ENCODE measurements around the gene CCR2. TPM values are rescaled to one million over a fixed set of nuclear protein-coding genes. Genes with fewer than 3 reads are reported as not detected.

The CCR2 gene
- total and polyA plus RNA-seq, 4 donors, result 0.18 to 6.2 (median 2.8) TPM; not detected in 1

- Histone ChIP-seq H3K4me3 (ENCODE audit: low read length in 2 of 2) (no peak overlapping the region), H3K27ac (ENCODE audit: low read depth in 1 of 2, low read length in 2 of 2) (no peak overlapping the region), H3K36me3 (ENCODE audit: control insufficient read depth in 1 of 2, insufficient read depth in 2 of 2, low read length in 1 of 2) (no peaks in the 10 kb centered on the region), H3K27me3 (ENCODE audit: control insufficient read depth in 1 of 2, insufficient read depth in 2 of 2, low read length in 1 of 2) (no peaks in the 10 kb centered on the region), H3K4me1 (ENCODE audit: control insufficient read depth in 1 of 2, insufficient read depth in 2 of 2, low read length in 2 of 2) (no peaks in the 10 kb centered on the region), H3K9me3 (ENCODE audit: control insufficient read depth, low read length) (peaks cover 1% of the 10 kb centered on the region)
- no peak for DNase-seq
- no peak for ATAC-seq (ENCODE audit: low FRiP score)
- WGBS, 2 donors, result 70 to 74% methylated on average over 2 of the region's 2 CpGs
- intact Hi-C loops (cut with DNase I), result no loop called here
These were observed 4.2 kb upstream of the CCR2 start for GRCh38 chr3:46349484-46350261.

DNA sequence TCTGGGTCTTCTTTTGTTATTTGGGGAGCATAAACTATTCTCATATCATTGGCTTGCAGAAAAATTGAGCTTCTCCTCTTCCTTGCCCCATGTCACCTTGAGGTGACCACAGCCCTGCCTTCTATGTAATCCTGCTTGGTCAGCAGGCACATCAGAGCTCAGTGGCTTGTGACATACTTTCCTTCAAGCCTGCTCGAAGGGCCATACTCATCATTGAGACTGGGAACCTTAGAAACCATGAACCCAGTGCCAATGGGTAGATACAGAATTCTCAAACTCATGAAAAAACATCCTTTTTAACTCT is 3.7 kb upstream of the CCR2 start:
- H3K27me3 ChIP-seq (ENCODE audit: control insufficient read depth in 1 of 2, insufficient read depth in 2 of 2, low read length in 1 of 2), result peaks cover 0 to 1% of the 10 kb centered on the region in 2 donors
- H3K4me3 ChIP-seq (ENCODE audit: low read length in 2 of 2), result no peak overlapping the region
- H3K9me3 ChIP-seq (ENCODE audit: control insufficient read depth, low read length), result peaks cover 1% of the 10 kb centered on the region
- H3K27ac ChIP-seq (ENCODE audit: low read depth in 1 of 2, low read length in 2 of 2), result no peak overlapping the region
- ATAC-seq (ENCODE audit: low FRiP score) (no peak), DNase-seq (no peak)
- intact Hi-C loops (cut with DNase I), result no loop called here
- H3K36me3 ChIP-seq (ENCODE audit: control insufficient read depth in 1 of 2, insufficient read depth in 2 of 2, low read length in 1 of 2), result no peaks in the 10 kb centered on the region
- no peaks in the 10 kb centered on the region for H3K4me1 ChIP-seq (ENCODE audit: control insufficient read depth in 1 of 2, insufficient read depth in 2 of 2, low read length in 2 of 2)
- 65 to 80% methylated on average over 1 of the region's 1 CpG for WGBS, 2 donors

DNA sequence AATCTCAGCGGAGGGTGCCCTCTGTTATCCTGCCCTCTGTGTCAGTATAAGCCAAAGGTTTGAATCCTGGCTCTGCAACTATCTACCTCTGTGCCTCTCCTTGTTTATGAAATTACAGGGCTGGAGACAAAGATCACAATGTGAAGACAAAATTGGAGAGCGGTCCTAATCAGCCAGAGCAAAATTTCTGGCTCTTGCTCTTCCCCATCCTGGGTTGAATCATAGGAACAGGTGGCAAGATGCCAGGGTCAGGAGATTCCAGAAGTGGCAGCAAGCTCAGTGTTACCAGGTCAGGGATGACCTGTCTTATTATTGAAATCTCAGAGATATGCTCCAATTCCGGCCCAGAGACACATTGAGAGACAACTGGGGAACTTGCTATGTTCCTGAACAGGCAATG is 2.3 kb upstream of the CCR2 start:
- intact Hi-C loops (cut with DNase I), result no loop called here
- 79 to 80% methylated on average over 3 of the region's 3 CpGs for WGBS, 2 donors
- H3K27ac ChIP-seq (ENCODE audit: low read depth in 1 of 2, low read length in 2 of 2), result no peak overlapping the region
- no peaks in the 10 kb centered on the region for H3K4me1 ChIP-seq (ENCODE audit: control insufficient read depth in 1 of 2, insufficient read depth in 2 of 2, low read length in 2 of 2)
- H3K9me3 ChIP-seq (ENCODE audit: control insufficient read depth, low read length), result peaks cover 1% of the 10 kb centered on the region
- ATAC-seq (ENCODE audit: low FRiP score) (no peak), DNase-seq (no peak)
- peaks cover 0 to 2% of the 10 kb centered on the region in 2 donors for H3K27me3 ChIP-seq (ENCODE audit: control insufficient read depth in 1 of 2, insufficient read depth in 2 of 2, low read length in 1 of 2)
- H3K4me3 ChIP-seq (ENCODE audit: low read length in 2 of 2), result no peak overlapping the region
- no peaks in the 10 kb centered on the region for H3K36me3 ChIP-seq (ENCODE audit: control insufficient read depth in 1 of 2, insufficient read depth in 2 of 2, low read length in 1 of 2)

DNA sequence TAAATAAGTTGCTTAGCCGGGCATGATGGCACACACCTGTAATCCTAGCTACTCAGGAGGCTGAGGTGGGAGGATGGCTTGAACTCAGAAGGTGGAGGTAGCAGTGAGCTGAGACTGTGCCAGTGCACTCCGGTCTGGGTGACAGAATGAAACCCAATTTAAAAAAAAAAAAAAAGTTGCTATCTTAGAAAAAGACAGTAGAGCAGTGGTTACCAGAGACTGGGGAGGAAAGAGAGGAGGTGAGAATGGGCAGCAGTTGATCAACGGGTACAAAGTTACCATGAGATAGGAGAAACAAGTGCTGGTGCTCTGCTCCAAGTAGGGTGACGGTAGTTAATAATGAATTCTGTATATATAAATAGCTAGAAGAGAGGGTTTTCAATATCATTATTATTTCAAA is 821 bp upstream of the CCR2 start:
- H3K27me3 ChIP-seq (ENCODE audit: control insufficient read depth in 1 of 2, insufficient read depth in 2 of 2, low read length in 1 of 2), result peaks cover 0 to 2% of the 10 kb centered on the region in 2 donors
- no peak overlapping the region for H3K27ac ChIP-seq (ENCODE audit: low read depth in 1 of 2, low read length in 2 of 2)
- H3K9me3 ChIP-seq (ENCODE audit: control insufficient read depth, low read length), result peaks cover 1% of the 10 kb centered on the region
- H3K36me3 ChIP-seq (ENCODE audit: control insufficient read depth in 1 of 2, insufficient read depth in 2 of 2, low read length in 1 of 2), result no peaks in the 10 kb centered on the region
- 77 to 81% methylated on average over 4 of the region's 4 CpGs for WGBS, 2 donors
- no peak for ATAC-seq (ENCODE audit: low FRiP score)
- DNase-seq, result no peak
- intact Hi-C loops (cut with DNase I), result no loop called here
- no peaks in the 10 kb centered on the region for H3K4me1 ChIP-seq (ENCODE audit: control insufficient read depth in 1 of 2, insufficient read depth in 2 of 2, low read length in 2 of 2)
- H3K4me3 ChIP-seq (ENCODE audit: low read length in 2 of 2), result no peak overlapping the region

DNA sequence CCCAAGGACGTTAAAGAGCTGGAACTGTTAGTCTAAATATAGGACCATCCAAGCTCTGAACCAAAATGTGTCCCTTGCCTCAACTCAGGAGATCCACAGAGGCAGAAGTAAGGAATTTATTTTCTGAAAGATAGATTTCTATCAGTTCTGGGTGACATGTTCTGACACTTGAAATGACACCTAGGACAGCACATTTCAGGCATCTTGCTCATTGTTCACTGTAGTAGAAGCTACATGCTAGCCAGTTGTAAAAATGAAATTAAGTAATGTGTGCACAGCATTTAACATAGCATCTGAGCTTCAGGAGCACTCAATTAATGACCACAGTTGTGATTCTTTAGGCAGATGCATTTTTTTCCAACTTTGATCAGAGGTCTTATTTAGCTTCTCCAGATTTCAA is 567 bp downstream of the CCR2 start:
- Histone ChIP-seq H3K4me1 (ENCODE audit: control insufficient read depth in 1 of 2, insufficient read depth in 2 of 2, low read length in 2 of 2) (no peaks in the 10 kb centered on the region), H3K27ac (ENCODE audit: low read depth in 1 of 2, low read length in 2 of 2) (no peak overlapping the region), H3K9me3 (ENCODE audit: control insufficient read depth, low read length) (peaks cover 1% of the 10 kb centered on the region), H3K4me3 (ENCODE audit: low read length in 2 of 2) (no peak overlapping the region), H3K27me3 (ENCODE audit: control insufficient read depth in 1 of 2, insufficient read depth in 2 of 2, low read length in 1 of 2) (peaks cover 0 to 2% of the 10 kb centered on the region in 2 donors), H3K36me3 (ENCODE audit: control insufficient read depth in 1 of 2, insufficient read depth in 2 of 2, low read length in 1 of 2) (no peaks in the 10 kb centered on the region)
- ATAC-seq (ENCODE audit: low FRiP score), result no peak
- DNase-seq, result no peak
- 8 to 28% methylated on average over 1 of the region's 1 CpG for WGBS, 2 donors
- intact Hi-C loops (cut with DNase I), result no loop called here

DNA sequence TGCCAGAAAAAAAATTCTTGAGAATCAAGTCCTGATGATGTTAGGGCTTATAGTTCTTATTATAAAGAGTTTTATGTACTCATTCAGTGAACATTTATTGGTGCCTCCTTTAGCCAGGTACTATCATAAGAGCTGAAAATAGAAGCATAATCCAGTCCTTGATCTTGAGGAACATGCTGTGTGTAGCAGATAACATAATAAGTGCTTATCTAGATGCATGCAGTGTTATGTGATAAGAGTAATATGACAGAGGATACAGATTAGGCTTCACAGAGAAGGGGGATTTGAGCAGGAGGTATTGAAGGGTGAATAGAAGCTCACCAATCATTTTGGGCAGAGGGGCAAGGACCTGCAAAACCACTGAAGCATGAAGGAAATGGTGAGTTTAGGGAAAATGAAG is 1.1 kb downstream of the CCR2 start:
- peaks cover 0 to 2% of the 10 kb centered on the region in 2 donors for H3K27me3 ChIP-seq (ENCODE audit: control insufficient read depth in 1 of 2, insufficient read depth in 2 of 2, low read length in 1 of 2)
- ATAC-seq (ENCODE audit: low FRiP score), result no peak
- no peaks in the 10 kb centered on the region for H3K4me1 ChIP-seq (ENCODE audit: control insufficient read depth in 1 of 2, insufficient read depth in 2 of 2, low read length in 2 of 2)
- intact Hi-C loops (cut with DNase I), result no loop called here
- no peaks in the 10 kb centered on the region for H3K36me3 ChIP-seq (ENCODE audit: control insufficient read depth in 1 of 2, insufficient read depth in 2 of 2, low read length in 1 of 2)
- H3K9me3 ChIP-seq (ENCODE audit: control insufficient read depth, low read length), result peaks cover 1% of the 10 kb centered on the region
- no peak for DNase-seq
- H3K4me3 ChIP-seq (ENCODE audit: low read length in 2 of 2), result no peak overlapping the region
- no peak overlapping the region for H3K27ac ChIP-seq (ENCODE audit: low read depth in 1 of 2, low read length in 2 of 2)

DNA sequence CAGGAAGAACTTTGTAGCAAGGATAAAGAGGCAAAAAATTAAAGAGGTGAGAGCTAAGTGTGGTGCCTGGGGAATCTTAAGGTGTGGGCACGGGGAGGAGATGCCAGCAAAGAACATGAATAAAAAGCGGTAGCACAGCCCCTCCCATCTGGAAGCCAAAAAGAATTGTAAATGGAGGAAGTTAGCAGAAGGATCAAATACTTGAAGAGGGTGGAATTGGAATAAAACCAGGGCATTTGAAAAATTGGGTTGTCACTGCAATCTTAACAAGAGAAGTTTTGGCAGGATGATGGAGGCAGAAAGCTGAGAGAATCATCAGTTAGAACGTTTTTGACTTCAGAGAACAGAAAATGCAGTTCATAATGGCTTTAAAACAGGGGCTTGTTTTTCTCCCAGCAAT is 2.4 kb downstream of the CCR2 start:
- Histone ChIP-seq H3K27me3 (ENCODE audit: control insufficient read depth in 1 of 2, insufficient read depth in 2 of 2, low read length in 1 of 2) (peaks cover 0 to 2% of the 10 kb centered on the region in 2 donors), H3K27ac (ENCODE audit: low read depth in 1 of 2, low read length in 2 of 2) (no peak overlapping the region), H3K9me3 (ENCODE audit: control insufficient read depth, low read length) (no peaks in the 10 kb centered on the region), H3K36me3 (ENCODE audit: control insufficient read depth in 1 of 2, insufficient read depth in 2 of 2, low read length in 1 of 2) (no peaks in the 10 kb centered on the region), H3K4me3 (ENCODE audit: low read length in 2 of 2) (no peak overlapping the region), H3K4me1 (ENCODE audit: control insufficient read depth in 1 of 2, insufficient read depth in 2 of 2, low read length in 2 of 2) (no peaks in the 10 kb centered on the region)
- no peak for DNase-seq
- intact Hi-C loops (cut with DNase I), result no loop called here
- WGBS, 2 donors, result 47 to 49% methylated on average over 3 of the region's 3 CpGs
- no peak for ATAC-seq (ENCODE audit: low FRiP score)

DNA sequence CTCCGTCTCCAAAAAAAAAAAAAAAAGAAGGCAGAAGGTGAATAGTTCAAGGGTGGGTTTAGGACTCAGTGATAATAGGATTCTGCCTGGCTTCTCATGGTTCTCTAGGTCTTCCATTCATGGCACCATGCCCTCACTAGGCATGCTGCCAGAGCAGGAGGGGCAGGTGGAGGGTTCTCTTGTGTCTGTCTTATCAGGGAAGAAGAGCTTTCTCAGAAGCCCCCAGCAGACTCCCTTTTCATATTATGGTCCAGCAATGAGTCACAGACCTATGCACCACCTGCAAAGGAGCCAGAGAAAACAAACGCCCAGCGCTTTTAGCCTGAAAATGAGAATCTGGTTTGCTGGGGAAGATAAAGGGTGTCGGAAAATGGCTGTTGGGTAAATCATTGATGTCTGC is 3.0 kb downstream of the CCR2 start:
- WGBS, 2 donors, result 66 to 67% methylated on average over 4 of the region's 4 CpGs
- intact Hi-C loops (cut with DNase I), result no loop called here
- H3K36me3 ChIP-seq (ENCODE audit: control insufficient read depth in 1 of 2, insufficient read depth in 2 of 2, low read length in 1 of 2), result no peaks in the 10 kb centered on the region
- no peak overlapping the region for H3K4me3 ChIP-seq (ENCODE audit: low read length in 2 of 2)
- DNase-seq (no peak), ATAC-seq (ENCODE audit: low FRiP score) (no peak)
- H3K9me3 ChIP-seq (ENCODE audit: control insufficient read depth, low read length), result no peaks in the 10 kb centered on the region
- no peaks in the 10 kb centered on the region for H3K4me1 ChIP-seq (ENCODE audit: control insufficient read depth in 1 of 2, insufficient read depth in 2 of 2, low read length in 2 of 2)
- H3K27me3 ChIP-seq (ENCODE audit: control insufficient read depth in 1 of 2, insufficient read depth in 2 of 2, low read length in 1 of 2), result peaks cover 0 to 2% of the 10 kb centered on the region in 2 donors
- H3K27ac ChIP-seq (ENCODE audit: low read depth in 1 of 2, low read length in 2 of 2), result no peak overlapping the region

DNA sequence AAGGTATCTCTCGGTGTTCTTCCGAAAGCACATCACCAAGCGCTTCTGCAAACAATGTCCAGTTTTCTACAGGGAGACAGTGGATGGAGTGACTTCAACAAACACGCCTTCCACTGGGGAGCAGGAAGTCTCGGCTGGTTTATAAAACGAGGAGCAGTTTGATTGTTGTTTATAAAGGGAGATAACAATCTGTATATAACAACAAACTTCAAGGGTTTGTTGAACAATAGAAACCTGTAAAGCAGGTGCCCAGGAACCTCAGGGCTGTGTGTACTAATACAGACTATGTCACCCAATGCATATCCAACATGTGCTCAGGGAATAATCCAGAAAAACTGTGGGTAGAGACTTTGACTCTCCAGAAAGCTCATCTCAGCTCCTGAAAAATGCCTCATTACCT is 4.6 kb downstream of the CCR2 start:
- H3K4me1 ChIP-seq (ENCODE audit: control insufficient read depth in 1 of 2, insufficient read depth in 2 of 2, low read length in 2 of 2), result no peaks in the 10 kb centered on the region
- no peak overlapping the region for H3K27ac ChIP-seq (ENCODE audit: low read depth in 1 of 2, low read length in 2 of 2)
- WGBS, 2 donors, result 78 to 86% methylated on average over 6 of the region's 6 CpGs
- intact Hi-C loops (cut with DNase I), result no loop called here
- H3K27me3 ChIP-seq (ENCODE audit: control insufficient read depth in 1 of 2, insufficient read depth in 2 of 2, low read length in 1 of 2), result peaks cover 0 to 2% of the 10 kb centered on the region in 2 donors
- no peak overlapping the region for H3K4me3 ChIP-seq (ENCODE audit: low read length in 2 of 2)
- DNase-seq, result no peak
- no peaks in the 10 kb centered on the region for H3K36me3 ChIP-seq (ENCODE audit: control insufficient read depth in 1 of 2, insufficient read depth in 2 of 2, low read length in 1 of 2)
- no peaks in the 10 kb centered on the region for H3K9me3 ChIP-seq (ENCODE audit: control insufficient read depth, low read length)
- ATAC-seq (ENCODE audit: low FRiP score), result no peak

Measured in aorta (tissue), 5 donors.